COLO829 (cell line): ENCODE measurements around the gene CAMKK1.
A peak's percentile ranks its signal among the peaks of the same experiment; 100 is the strongest.

Source experiments
- DNase-seq: peaks from one replicate; pipeline ENCODE4 v3.0.0; 2012; ENCODE audit warnings: low spot score

The CAMKK1 gene

DNA sequence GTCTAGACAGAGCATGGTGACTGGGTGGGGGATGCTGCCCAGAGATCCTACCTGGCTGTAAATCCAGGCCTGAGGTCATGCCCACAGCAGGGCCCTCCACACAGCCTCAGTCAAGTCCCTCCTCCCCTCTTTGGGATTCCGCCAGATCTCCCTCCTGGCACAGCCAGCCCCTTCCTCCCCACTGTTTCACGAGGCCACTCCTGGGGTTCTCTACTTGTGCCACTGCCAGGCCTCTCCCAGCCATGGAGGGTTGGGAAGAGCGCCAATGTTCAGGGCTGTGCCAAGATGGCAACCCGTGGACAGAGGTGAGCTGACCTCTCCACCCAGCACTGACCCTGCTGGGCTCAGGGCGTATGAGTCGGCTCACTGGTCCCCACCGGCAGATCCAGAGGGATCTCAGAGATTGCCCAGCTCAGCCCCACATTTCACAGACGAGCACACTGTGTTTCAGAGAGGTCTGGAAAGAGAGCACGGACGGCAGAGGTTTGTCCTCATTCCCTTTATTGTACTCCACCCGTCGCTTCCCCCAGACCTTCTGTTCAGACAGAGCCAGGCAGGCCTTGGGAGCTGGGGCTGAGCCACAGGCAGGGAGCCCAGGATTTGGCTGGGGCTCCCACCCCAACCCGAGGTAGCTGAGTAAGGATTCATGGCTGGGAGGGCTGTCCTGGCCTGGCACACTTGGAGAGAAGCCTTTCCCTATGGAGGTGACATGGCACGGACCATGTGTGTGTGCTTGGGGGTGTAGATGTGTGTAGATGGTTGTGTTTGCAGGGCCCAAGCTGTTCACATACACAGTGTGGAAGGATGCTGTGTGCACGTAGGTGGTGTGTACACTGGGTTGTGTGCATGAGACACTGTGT lies 3.5 kb upstream of the CAMKK1 start:
- DNase-seq = no peak

DNA sequence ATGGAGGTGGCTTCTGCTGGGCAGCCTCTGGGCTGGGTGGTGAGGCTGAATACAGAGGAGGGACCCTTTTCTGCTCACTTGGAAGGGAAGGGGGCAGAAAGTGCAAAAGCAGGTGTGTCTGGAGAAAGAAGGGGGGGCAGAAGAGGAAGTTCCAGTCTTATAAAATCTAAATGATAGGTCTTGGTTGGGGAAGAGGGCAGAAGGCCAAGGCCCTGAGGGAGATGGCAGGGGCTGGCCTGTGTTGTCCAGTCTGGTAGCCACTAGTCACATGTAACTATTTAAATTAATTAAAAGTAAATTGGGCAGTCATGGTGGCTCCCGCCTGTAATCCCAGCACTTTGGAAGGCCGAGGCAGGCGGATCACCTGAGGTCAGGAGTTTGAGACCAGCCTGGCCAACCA lies 2.5 kb upstream of the CAMKK1 start:
- DNase-seq = no peak

DNA sequence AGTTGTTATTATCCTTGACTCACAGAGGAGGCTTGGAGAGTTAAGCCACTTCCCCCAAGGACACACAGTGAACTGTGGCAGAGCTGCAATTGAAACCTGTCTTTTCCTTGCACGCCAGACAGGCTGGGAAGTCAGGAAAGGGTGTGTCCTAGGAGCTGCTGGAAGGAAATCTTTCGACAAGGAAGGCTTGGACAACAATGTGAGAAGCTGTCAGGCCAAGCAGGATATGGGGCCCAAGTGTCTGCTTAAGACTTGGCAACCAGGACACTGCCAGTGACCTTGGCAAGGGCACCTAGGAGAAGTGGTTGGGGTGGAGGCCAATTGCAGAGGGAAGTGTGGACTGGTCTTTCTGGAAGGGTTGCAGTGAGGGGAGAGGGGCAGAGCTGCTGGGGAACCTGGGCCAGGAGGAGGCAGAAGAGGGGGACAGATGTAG lies 2.1 kb upstream of the CAMKK1 start:
- DNase-seq = no peak

DNA sequence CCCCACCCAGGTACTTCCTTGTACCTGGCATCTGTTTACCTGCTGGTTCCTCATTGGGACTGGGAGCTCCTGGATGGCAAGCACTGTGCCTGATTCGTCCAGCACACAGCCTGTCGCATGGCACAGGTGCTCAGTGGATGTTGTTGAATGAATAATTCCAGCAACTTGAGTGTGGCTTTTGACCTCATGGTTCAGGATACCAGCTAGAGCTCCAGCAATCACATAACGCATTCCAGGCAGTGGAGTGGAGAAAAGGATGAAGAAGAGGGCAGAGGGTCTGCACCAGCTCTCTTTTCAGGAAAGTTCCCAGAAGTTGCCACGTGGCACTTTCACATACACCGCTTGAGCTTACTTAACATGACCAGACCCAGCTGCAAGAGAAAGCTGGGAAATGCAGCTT lies 1.3 kb upstream of the CAMKK1 start:
- no peak for DNase-seq

DNA sequence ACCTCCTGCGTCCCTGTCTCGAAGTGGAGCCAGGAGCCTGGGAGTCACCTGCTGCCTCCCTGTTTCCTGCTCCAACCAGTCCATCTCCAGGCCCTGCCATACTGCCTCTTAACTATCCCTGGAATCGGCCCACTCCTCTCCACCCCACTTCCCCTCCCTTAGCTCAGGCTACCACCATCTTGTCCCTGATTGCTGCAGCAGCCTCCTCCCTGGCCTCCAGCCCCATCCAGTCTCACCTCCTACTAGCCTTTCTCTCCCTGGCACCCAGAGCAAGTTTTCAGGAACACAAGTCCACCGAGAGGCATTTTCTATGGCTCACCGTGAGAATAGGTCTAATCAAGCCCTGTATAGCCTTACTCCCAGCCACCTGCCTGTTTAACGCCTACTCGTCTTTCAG lies 865 bp upstream of the CAMKK1 start:
- DNase-seq = no peak

DNA sequence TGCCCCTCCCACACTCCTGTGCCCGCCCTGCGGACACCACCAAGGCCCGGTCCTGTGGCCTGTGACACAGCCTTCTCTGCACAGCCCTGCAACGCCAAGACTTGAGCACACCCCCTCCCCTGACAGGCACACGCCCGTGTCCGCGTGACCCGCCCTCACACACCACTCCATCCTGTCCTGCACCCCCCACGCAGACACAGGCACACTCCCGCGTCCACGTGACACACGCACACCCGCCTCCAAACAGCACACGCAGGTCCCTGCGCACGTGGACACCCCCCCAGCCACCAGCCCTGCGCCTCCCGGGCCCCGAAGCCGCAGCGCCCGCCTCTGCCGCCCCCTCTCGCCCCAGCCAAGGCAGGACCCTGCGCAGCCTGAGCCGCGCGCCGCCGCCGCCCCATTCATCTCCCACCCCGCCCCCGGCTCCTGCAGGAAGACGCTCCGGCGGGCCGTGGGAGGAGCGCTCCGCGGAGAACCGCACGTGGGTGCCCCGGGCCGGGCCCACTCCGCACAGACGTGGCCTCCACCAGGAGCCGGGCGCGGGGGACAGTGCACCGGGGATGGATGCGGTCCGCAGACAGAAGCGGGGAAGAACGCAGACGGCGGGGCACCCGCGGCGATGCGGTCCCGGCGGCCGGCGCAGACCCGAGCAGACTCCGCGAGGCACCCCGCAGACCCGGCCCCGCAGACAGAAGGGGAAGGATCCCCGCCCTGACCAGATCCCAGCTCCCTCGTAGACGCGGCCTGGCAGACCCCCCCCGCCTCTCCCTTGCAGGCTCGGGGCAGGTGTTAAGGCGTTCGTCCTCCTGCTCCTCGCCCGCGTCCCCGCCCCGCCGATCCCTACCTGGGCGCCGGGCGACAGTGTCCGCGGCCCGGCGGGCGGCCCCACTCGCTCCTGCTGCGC lies 506 bp downstream of the CAMKK1 start:
- DNase-seq = peak; percentile 59

DNA sequence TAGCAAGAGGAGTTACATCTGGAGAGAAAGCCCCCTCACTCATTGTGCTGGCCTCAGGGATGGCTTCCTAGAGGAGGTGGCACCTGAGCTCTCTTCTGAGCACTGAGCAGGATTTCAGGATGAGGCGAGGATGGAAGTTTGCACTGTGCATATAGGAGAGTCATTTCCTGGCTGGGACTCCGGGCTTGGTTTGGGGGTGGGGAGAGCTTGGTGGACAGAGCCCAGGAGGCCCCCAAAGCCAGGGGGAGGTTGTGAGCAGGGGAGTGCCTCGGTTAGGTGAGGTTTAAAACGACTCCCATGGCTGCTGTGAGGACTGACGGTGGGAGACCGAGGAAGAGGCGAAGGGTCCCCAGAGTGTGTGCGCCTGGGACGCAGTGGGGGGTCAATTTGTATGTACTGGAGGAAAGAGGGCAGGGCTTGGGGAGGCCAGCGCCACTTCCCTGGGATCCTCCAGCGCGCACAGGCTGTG lies 1.2 kb downstream of the CAMKK1 start:
- no peak for DNase-seq

DNA sequence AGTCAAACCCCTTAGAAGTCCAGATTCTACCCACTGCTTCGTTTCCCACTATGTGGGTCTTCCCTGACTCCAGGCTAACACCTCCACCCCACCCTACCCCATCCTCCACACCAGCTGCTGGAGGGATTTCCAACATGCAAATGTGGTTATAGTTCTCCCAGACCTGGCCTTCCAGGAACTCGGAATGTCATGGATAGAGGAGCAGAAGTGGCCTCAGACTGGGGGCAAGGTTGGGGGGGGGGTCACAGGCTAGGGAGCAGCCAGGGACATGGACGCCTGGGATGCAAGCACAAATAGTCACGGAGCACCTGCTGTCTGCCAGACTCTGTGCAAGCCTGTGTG lies 2.0 kb downstream of the CAMKK1 start:
- DNase-seq = no peak

DNA sequence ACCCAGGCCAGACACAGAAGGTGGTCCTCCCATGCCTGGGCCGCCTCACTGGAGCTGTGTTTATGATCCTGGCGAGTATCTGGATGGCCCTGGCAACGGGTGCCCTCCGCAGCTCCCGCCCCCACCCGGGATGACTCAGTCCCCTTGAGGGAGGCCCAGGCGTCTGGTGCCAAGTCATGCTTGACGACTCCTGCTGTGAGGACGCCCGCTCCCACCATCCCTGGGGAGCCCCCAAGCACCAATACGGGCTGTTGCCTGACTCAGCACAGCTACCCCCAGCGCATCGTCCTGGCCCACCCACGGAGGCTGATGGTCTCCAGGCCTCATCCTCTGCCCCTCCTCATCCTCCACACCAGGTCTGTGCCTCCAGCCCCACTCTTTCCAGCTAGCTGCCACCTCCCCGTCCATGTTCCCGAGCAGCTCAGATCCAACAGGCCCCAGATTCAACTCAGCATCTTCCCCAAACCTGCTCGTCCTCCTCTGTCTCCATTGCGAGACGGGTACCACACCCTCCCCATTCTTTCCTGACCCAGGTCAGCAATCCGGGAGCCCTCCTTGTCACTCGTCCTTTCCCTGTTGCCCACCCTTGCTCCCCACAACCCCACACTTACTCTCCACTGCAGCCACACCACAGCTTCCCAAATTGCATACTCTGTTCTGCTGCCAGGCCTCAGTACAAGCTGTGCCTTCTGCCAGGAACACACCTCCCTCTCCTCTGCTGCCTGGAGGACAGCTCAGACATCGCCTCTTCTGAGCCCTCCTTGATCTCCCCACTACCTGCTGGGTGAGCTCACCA lies 2.6 kb downstream of the CAMKK1 start:
- DNase-seq = peak; percentile 96

DNA sequence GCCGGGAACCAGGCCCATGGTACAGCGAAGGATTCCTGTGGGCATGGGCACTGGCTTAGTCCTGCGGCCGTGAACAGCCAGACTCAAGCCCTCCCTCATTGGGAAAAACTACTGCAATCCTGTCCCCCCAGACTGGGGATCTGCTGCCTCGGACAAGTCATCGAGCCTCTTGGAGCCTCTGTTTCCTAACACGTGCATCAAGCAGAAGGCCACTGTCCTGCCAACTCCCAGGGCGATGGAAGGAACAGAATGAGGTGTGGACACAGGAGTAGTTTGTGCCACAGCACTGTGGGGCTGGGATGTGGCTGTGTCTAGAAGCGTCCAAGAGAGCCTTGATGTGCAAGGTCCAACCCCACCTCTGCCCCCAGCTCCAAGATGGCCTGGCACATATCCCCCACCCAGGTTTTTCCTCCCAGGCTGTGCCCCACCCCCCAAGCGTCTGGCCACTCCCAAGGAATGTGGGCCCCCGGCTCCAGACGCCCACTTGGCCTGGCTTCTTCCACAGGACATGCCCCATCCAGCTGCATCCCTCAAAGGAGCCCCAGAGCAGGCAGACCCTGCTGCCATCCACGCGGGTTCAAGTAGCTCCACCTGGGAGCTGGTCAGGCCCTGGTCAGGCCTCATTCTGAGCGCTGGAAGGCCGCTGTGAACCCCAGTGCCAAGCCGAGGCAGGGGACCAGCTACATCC lies 3.4 kb downstream of the CAMKK1 start:
- DNase-seq = no peak

DNA sequence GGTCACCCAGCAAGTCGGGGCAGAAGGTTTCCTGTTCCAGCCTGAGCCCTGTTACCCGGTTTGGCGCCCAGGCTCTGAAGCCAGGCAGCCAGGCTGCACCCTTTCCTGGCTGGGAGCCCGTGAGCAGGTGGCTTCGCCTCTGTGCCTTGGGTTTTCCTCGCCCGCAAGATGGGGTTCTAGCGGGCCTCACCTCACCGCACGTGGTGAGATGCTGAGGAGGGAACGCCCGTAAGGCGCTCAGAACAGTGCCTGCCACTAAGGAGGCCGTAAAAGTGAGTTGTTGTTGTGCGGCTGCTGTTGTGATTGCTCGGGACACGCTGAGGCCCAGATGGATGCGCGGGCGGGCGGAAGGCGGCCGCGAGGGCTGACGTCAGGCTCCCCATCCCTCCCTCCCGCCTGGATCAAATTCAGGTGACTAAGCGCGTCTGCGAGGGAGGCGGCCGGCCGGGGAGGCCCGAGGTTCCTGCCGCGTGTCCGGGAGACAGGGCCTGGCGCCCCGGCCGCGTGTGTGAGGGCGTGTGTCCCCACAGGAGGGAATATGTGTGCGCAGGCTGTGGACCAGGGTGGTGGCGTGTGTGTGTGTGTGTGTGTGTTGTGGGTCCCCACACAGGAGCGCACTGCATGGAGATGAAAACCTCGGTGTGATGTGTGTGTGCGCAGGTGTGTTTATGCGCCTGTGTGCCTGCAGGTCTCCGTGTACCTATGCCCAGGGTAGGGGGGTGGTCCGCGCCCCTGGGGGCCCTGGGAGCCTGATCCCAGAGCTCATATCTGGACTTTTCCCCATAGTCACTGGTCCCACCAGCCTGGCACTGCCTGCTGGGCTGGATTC lies 4.3 kb downstream of the CAMKK1 start:
- no peak for DNase-seq

DNA sequence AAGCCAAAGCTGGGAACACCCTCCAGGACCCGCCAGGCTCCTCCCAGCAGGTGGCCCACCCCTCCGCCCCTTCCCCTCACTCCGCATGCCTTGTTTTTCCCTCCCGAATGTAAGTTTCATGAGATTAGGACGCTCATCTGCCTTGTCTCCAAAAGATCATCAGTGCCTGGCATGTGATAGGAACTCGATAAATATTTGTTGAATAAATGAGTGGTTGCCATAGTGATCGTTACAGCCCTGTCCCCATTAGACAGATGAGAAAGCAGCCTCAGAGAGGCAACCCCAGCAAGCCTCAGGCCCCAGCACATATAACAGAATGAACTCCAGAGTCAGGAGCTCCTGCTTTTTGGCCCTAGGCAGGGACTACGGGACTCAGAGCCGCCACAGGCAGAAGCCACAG lies 5.0 kb downstream of the CAMKK1 start:
- no peak for DNase-seq

DNA sequence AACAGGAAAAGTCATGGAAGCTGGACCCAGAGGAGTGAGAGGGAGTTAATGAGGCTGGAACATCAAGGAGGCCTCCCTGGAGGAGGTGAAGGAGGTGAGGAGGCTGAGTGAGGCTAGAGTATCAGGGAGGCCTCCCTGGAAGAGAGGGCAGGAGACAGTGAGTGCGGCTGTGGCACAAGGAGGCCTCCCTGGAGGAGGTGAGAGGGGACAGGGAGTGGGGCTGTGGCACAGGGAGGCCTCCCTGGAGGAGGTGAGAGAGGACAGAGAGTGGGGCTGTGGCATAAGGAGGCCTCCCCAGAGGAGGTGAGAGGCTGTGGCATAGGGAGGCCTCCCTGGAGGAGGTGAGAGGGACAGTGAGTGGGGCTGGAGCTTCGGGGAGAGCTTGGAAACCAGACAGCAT lies 5.5 kb downstream of the CAMKK1 start:
- no peak for DNase-seq

DNA sequence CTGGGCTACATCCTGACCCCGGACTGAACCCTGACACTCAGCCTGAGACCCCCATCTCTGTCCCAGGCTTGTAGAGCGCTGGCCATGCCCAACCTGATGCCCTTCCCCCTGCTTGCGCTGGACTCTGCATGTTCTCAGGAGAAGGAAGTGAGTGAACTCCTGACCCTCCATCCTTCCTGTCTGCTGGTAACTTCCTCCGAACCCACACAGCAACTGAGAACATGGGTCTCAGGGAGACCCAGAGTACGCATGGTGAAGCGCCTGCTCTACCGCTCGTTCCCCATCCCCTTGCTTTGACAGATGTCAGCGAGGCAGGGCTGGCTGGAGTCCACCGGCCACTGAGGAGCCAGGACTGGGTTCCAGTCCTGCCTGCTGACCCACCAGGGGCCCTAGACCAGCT lies 6.1 kb downstream of the CAMKK1 start:
- DNase-seq = no peak

DNA sequence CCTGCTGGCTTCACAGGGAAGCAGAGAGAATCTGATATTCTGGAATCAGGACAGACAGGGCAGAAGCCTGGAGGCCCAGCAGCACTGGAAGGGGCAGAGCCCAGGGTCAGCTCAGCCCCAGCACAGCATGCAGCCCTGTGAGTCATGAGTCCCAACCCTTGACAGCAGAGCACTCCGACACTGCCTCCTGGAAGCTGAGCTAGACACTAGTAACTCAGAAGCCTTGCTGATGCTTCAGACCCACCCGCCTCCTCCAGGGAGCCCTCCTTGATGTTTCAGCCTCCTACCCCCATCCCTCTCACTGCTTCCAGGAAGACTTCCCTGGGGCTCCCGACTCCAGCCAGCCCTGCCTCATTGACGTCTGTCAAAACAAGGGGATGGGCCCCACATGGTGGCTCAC lies 6.9 kb downstream of the CAMKK1 start:
- DNase-seq = no peak

DNA sequence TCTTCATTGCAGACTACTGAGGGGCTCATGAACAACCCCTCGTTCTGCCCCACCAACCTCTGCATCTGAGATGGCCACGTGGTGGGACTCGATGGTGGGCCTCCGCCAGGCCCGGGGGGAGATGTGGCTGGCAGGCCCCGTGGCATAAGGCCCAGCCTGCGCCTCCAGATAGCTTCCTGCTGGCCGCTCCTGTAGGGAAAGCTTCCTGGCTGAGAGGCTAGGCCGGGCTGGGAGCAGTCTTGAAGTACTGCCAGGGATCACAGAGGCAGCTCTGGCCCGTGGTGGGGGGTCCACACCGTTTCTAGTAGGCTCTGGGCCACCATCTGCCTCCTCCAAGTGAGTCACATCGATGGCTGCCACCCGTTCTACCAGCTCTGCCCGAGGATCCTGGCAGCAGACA lies 7.6 kb downstream of the CAMKK1 start:
- no peak for DNase-seq

DNA sequence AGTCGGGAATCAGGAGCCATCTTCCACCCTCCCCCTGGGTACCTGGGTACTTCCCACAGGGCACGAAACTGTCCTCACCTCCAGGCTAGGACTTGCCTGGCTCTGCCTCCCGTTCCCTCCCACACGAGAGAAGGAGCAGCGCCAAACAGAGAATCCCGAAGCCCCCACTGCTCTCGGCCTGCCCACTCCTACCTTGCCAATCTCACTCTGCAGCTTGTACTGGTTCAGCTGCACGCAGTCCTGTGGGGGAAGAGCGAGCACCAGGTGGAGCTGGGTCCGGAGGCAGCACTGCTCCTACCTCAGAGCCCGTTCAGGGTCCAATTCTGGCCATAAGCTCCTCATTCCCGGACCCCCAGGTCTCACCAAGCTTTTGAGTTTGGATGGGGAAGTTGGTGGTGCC lies 8.7 kb downstream of the CAMKK1 start:
- no peak for DNase-seq

DNA sequence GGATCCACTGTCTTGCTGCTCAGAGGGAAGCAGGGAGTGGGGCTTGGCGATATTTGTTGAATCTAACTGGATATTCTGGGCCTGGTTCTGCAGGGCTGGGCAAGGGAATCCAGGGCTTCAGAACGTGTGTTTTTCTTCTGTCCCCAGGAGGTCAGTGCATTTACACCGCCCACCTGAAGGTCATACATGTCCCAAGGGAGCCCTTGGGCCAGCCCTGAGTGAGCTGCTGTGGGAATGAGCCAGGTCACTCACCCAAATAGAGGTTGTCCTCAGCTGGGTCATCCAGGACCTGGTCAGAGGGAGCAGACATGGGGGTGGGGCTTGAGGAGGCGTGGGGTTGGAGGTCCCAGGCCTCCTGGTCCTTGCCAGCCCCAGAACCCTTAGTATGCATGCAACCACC lies 10.6 kb downstream of the CAMKK1 start:
- no peak for DNase-seq

DNA sequence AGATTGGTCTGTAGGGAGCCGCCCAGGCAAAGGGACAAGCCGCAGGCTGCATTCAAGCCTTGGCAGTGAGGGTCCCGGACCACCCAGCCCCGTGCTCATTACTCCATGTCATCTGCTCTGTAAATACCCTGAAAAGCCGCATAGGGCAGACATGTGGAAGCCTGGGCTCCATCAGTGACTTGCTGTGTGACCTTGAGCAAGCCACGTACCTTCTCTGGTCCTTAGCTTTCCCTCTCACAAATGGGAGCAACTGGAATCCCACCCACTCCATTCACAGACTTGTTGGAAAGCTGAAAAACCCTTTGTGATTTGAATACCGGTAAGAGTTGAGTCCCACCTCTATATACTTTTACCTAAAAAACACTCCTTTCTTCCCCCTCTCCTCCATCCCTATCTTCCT lies 11.9 kb downstream of the CAMKK1 start:
- no peak for DNase-seq

DNA sequence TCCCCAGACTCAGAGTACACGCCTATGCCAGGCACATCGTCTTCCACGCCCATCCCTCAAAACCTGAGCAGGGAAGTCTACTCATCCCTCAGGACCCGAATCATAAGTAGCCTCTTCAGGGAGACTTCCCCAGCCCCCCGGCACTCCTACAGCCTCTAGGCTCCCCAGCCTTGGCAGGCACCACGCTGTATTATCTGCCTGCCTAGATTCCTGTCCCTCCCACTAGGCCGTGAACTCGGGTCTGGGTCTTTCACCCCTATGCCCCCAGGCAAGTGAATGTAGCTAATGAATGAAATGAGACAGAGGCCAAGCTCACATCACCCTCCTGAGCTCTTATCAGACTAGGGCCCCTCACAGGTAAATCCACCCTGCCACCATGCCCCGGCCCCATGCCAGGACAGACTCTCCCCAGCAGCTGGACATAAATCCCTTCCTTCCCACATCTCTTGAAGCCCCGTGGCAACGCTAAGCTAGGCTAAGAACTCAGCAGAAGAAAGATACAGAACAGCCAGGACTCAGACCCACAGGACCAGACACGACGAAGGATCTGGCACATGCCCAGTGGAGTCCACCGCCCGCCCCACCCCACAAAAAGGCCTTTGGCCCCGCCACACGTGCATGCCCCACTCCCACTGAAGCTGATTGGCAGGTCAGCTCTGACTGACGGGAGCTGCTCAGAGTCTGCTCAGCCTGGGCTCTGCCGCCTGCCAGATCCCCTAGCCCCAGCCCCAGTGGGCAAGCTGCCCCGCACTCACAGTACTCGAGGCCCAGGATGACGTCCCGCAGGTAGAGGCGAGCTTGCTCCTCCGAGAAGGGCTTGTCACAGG lies 13.0 kb downstream of the CAMKK1 start:
- DNase-seq = no peak
